ENCODE data around the gene SH3BGRL3. TPM values are rescaled to one million over a fixed set of nuclear protein-coding genes. Genes with fewer than 3 reads are reported as not detected.

Gene SH3BGRL3
- total RNA-seq, 1 donor: 30.8 TPM

DNA sequence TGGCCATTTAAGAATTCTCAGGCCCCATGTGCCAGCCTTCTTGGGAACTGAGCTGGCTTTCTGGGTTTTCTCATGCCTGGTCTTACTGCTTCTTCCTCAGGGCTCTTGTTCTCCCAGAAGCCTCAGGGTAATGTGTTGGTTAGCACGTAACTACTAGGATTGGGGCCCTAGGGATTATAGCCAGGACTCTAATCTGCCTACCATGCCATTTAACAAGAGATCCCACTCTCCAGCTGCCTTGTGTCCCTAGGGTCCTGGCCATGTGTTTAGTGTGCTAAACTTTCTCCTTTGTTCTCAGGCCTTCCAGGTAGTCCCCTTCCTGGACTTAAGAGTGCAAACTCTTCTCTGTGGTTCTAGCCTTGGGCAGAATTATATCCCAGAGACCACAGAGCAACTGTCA, 2.2 kb upstream of the SH3BGRL3 start:
- H3K79me2 ChIP-seq (ENCODE audit: insufficient read depth, low read length): peaks cover 34% of the 10 kb centered on the region
- no peaks in the 10 kb centered on the region for H3K27me3 ChIP-seq (ENCODE audit: insufficient read depth, low read length)
- H3K4me3 ChIP-seq (ENCODE audit: insufficient read depth, low read length): no peak overlapping the region
- no peak overlapping the region for H2AFZ ChIP-seq (ENCODE audit: low read length)
- peak; percentile 70 for DNase-seq (ENCODE audit: insufficient read length, low spot score, missing footprints)
- peaks cover 35% of the 10 kb centered on the region for H3K36me3 ChIP-seq (ENCODE audit: insufficient read depth, low read length)
- peaks cover 68% of the 10 kb centered on the region for H3K4me1 ChIP-seq (ENCODE audit: insufficient read depth, low read length)
- H3K27ac ChIP-seq (ENCODE audit: low read depth, low read length): peak overlapping the region; percentile 76
- peaks cover 18% of the 10 kb centered on the region for H4K20me1 ChIP-seq (ENCODE audit: insufficient read depth, low read length)
- H3K9me3 ChIP-seq (ENCODE audit: low read depth, low read length): no peaks in the 10 kb centered on the region
- H3K4me2 ChIP-seq (ENCODE audit: insufficient read depth, low read length): peak overlapping the region; percentile 14
- TF ChIP-seq, protein P1, sequence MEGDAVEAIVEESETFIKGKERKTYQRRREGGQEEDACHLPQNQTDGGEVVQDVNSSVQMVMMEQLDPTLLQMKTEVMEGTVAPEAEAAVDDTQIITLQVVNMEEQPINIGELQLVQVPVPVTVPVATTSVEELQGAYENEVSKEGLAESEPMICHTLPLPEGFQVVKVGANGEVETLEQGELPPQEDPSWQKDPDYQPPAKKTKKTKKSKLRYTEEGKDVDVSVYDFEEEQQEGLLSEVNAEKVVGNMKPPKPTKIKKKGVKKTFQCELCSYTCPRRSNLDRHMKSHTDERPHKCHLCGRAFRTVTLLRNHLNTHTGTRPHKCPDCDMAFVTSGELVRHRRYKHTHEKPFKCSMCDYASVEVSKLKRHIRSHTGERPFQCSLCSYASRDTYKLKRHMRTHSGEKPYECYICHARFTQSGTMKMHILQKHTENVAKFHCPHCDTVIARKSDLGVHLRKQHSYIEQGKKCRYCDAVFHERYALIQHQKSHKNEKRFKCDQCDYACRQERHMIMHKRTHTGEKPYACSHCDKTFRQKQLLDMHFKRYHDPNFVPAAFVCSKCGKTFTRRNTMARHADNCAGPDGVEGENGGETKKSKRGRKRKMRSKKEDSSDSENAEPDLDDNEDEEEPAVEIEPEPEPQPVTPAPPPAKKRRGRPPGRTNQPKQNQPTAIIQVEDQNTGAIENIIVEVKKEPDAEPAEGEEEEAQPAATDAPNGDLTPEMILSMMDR (IDR thresholded peaks at IDR 0.05; ENCODE audit: extremely low read depth, low read depth, low read length): no peak

DNA sequence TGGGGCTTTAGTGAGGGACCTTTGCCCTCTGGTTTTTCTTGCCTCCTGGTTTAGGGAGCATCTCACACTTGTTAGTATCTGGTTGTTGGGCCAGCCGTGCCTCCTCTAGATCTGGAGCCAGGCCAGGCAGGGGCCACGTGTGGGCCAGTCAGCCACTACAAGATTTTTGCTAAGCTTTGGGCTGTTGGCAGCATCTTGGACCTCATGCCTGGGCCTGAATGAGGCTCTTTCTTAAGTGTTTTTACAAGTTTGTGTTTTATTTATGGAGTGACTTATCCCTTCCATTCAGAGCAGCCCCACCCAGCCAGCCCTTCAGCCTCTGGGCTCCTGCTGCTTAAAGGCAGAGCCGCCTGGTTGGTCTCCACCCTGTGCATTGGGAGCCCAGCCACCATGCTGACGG, 1.6 kb upstream of the SH3BGRL3 start:
- peak overlapping the region; percentile 90 for H3K4me2 ChIP-seq (ENCODE audit: insufficient read depth, low read length)
- no peaks in the 10 kb centered on the region for H3K27me3 ChIP-seq (ENCODE audit: insufficient read depth, low read length)
- TF ChIP-seq, protein P1 (IDR thresholded peaks at IDR 0.05; ENCODE audit: extremely low read depth, low read depth, low read length): no peak
- peak overlapping the region; percentile 76 for H3K27ac ChIP-seq (ENCODE audit: low read depth, low read length)
- H2AFZ ChIP-seq (ENCODE audit: low read length): no peak overlapping the region
- H3K79me2 ChIP-seq (ENCODE audit: insufficient read depth, low read length): peaks cover 40% of the 10 kb centered on the region
- peaks cover 74% of the 10 kb centered on the region for H3K4me1 ChIP-seq (ENCODE audit: insufficient read depth, low read length)
- DNase-seq (ENCODE audit: insufficient read length, low spot score, missing footprints): peak; percentile 95
- no peak overlapping the region for H3K4me3 ChIP-seq (ENCODE audit: insufficient read depth, low read length)
- H3K9me3 ChIP-seq (ENCODE audit: low read depth, low read length): no peaks in the 10 kb centered on the region
- peaks cover 18% of the 10 kb centered on the region for H4K20me1 ChIP-seq (ENCODE audit: insufficient read depth, low read length)
- H3K36me3 ChIP-seq (ENCODE audit: insufficient read depth, low read length): peaks cover 35% of the 10 kb centered on the region

DNA sequence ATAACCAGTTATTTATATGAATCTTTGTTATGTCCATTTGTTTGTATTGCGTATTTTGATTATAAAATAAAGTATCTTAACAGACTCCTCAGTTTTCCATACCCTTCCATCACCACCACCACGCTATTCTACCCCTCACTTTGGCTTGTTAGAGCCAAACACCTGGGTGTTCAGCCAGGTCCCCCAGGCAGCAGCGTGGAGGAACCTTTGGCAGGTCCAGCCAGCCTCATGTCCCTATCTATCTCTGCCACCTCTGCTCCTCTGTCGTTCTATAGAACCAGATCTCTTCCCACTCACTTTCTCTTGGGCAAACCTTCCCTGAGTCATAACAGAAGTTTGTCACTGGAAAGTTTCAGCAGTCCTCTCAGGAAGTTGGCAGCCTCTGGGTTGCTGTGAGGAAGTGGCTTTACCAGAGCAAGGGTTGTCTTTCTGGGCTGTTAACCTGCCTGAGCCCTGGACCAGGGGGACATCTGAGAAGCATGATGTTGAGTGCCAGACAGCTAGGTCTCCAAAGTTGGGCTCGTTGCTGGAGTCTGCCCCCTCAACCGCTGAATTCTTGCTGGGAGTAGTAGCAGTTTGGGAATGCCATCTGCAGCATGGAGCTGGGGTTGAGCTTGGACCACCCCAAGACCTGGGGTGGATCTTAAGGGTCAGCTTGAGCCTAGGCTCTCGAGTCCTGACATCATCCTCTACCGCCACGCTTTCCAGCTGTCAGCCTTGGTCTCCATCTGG, 996 bp upstream of the SH3BGRL3 start:
- Histone ChIP-seq H3K36me3 (ENCODE audit: insufficient read depth, low read length) (peaks cover 40% of the 10 kb centered on the region), H3K4me3 (ENCODE audit: insufficient read depth, low read length) (peak overlapping the region; percentile 88), H4K20me1 (ENCODE audit: insufficient read depth, low read length) (peaks cover 22% of the 10 kb centered on the region), H2AFZ (ENCODE audit: low read length) (no peak overlapping the region), H3K4me2 (ENCODE audit: insufficient read depth, low read length) (peak overlapping the region; percentile 90), H3K4me1 (ENCODE audit: insufficient read depth, low read length) (peaks cover 80% of the 10 kb centered on the region), H3K27me3 (ENCODE audit: insufficient read depth, low read length) (no peaks in the 10 kb centered on the region), H3K27ac (ENCODE audit: low read depth, low read length) (peak overlapping the region; percentile 76), H3K79me2 (ENCODE audit: insufficient read depth, low read length) (peaks cover 46% of the 10 kb centered on the region), H3K9me3 (ENCODE audit: low read depth, low read length) (no peaks in the 10 kb centered on the region)
- TF ChIP-seq, protein P1 (IDR thresholded peaks at IDR 0.05; ENCODE audit: extremely low read depth, low read depth, low read length): no peak
- DNase-seq (ENCODE audit: insufficient read length, low spot score, missing footprints): peak; percentile 92

DNA sequence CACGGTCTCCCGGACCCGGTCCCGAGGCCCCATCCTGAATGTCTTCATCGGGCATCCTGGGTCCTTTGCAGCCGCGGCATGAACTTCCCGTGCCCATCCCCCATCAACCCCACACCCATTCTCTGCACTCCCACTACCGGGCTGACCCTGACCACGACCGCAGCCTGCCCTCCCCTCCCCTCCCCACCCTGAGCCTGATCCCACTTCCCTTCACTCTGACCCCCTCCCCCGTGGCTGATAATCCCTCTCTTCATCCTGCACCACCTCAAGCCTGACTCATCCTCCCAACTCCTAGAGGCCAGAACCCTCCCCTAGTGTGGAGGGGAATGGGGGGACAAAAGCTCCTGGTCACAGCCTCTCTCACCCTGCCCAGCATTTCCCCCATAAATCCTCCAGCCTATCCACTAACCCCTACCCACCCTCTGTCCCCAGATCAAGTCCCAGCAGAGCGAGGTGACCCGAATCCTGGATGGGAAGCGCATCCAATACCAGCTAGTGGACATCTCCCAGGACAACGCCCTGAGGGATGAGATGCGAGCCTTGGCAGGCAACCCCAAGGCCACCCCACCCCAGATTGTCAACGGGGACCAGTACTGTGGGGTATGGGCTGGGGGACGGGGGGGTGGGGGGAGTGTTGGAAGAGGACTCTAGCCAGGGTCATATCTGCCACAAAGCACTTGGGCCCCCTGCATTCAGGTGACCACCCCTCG, 602 bp downstream of the SH3BGRL3 start:
- Histone ChIP-seq H3K36me3 (ENCODE audit: insufficient read depth, low read length) (peaks cover 41% of the 10 kb centered on the region), H3K4me1 (ENCODE audit: insufficient read depth, low read length) (peaks cover 85% of the 10 kb centered on the region), H3K9me3 (ENCODE audit: low read depth, low read length) (no peaks in the 10 kb centered on the region), H2AFZ (ENCODE audit: low read length) (no peak overlapping the region), H3K4me2 (ENCODE audit: insufficient read depth, low read length) (peak overlapping the region; percentile 90), H3K4me3 (ENCODE audit: insufficient read depth, low read length) (peak overlapping the region; percentile 88), H3K27ac (ENCODE audit: low read depth, low read length) (peak overlapping the region; percentile 76), H3K79me2 (ENCODE audit: insufficient read depth, low read length) (peaks cover 46% of the 10 kb centered on the region), H4K20me1 (ENCODE audit: insufficient read depth, low read length) (peaks cover 25% of the 10 kb centered on the region), H3K27me3 (ENCODE audit: insufficient read depth, low read length) (no peaks in the 10 kb centered on the region)
- TF ChIP-seq, protein P1 (IDR thresholded peaks at IDR 0.05; ENCODE audit: extremely low read depth, low read depth, low read length): no peak
- DNase-seq (ENCODE audit: insufficient read length, low spot score, missing footprints): peak; percentile 95
